HG03045 (cell line): Measurements from ENCODE around the gene PLAC1.

Experiments
- ATAC-seq: cut with Tn5 transposase; IDR thresholded peaks from one replicate; pipeline ENCODE4 v1.9.1; 2021; ENCODE audit warnings: mild to moderate bottlenecking, moderate library complexity; ENCODE audit not compliant: unreplicated experiment

Gene PLAC1

GRCh38 chrX:134545510-134545909 lies 112.8 kb downstream of the PLAC1 start:
- no peak for ATAC-seq

- no peak for ATAC-seq
These were observed 113.6 kb downstream of the PLAC1 start for GRCh38 chrX:134544513-134545151.

GRCh38 chrX:134544135-134544512 lies 114.1 kb downstream of the PLAC1 start:
- ATAC-seq = no peak

GRCh38 chrX:134543288-134543687 lies 115.0 kb downstream of the PLAC1 start:
- no peak for ATAC-seq

GRCh38 chrX:134542485-134542884 lies 115.8 kb downstream of the PLAC1 start:
- no peak for ATAC-seq

GRCh38 chrX:134541906-134542305 lies 116.4 kb downstream of the PLAC1 start:
- no peak for ATAC-seq

- no peak for ATAC-seq
These were observed 120.0 kb downstream of the PLAC1 start for GRCh38 chrX:134538316-134538715.

GRCh38 chrX:134537179-134537955 lies 120.9 kb downstream of the PLAC1 start:
- no peak for ATAC-seq

- ATAC-seq = no peak
These were observed 124.3 kb downstream of the PLAC1 start for GRCh38 chrX:134533952-134534351.

GRCh38 chrX:134533352-134533751 lies 124.9 kb downstream of the PLAC1 start:
- ATAC-seq = no peak

- ATAC-seq = no peak
These were observed 127.4 kb downstream of the PLAC1 start for GRCh38 chrX:134530845-134531244.

GRCh38 chrX:134529481-134529880 lies 128.8 kb downstream of the PLAC1 start:
- no peak for ATAC-seq

- ATAC-seq = no peak
These were observed 129.3 kb downstream of the PLAC1 start for GRCh38 chrX:134528960-134529359.

GRCh38 chrX:134526399-134526798 lies 131.9 kb downstream of the PLAC1 start:
- ATAC-seq = no peak

GRCh38 chrX:134525086-134525792 lies 133.0 kb downstream of the PLAC1 start:
- no peak for ATAC-seq

- no peak for ATAC-seq
These were observed 134.1 kb downstream of the PLAC1 start for GRCh38 chrX:134524181-134524580.

- no peak for ATAC-seq
These were observed 137.3 kb downstream of the PLAC1 start for GRCh38 chrX:134520860-134521390.
